Lung (tissue), 12 donors: ENCODE results near the gene RPP25L. TPM values are rescaled to one million over a fixed set of nuclear protein-coding genes. Genes with fewer than 3 reads are reported as not detected.

Experiments
- ATAC-seq: fragments of 200-7000 bp; cut with Tn5 transposase; one replicate; pipeline ENCODE4 v1.9.1; 2020; ENCODE audit warnings: moderate number of reproducible peaks; ENCODE audit not compliant: insufficient read depth, low FRiP score
- DNase-seq, 3 donors: peaks; one replicate each; pipeline ENCODE4 v3.0.0-alpha.2; 2013 to 2017
- H3K27ac ChIP-seq, 2 donors: one replicate each; pipeline ENCODE4 v1.5.1; 2013; ENCODE audit warnings: mild to moderate bottlenecking in 2 of 2, moderate library complexity in 2 of 2, control low read depth in 1 of 2, inconsistent platforms in 1 of 2, low read depth in 1 of 2, low read length in 1 of 2
- H3K27me3 ChIP-seq, 3 donors: one replicate each; pipeline ENCODE4 v1.5.1; 2013; ENCODE audit warnings: low read length in 2 of 3; ENCODE audit not compliant: control insufficient read depth in 3 of 3, insufficient read depth in 3 of 3
- H3K36me3 ChIP-seq, 4 donors: one replicate each; pipeline ENCODE4 v1.5.1; 2013; ENCODE audit warnings: low read length in 4 of 4, mild to moderate bottlenecking in 1 of 4, moderate library complexity in 1 of 4; ENCODE audit not compliant: control insufficient read depth in 4 of 4, insufficient read depth in 4 of 4
- H3K4me1 ChIP-seq, 5 donors: one replicate each; pipeline ENCODE4 v1.5.1; 2013; ENCODE audit warnings: low read length in 5 of 5, mild to moderate bottlenecking in 2 of 5, moderate library complexity in 1 of 5; ENCODE audit not compliant: control insufficient read depth in 5 of 5, insufficient read depth in 5 of 5
- H3K4me3 ChIP-seq: one replicate; pipeline ENCODE4 v1.5.1; 2013; ENCODE audit warnings: mild to moderate bottlenecking, control low read depth, moderate library complexity
- H3K9ac ChIP-seq, 2 donors: one replicate each; pipeline ENCODE4 v1.5.1; 2013; ENCODE audit warnings: low read length in 2 of 2, control low read depth in 1 of 2; ENCODE audit not compliant: insufficient read depth in 1 of 2
- H3K9me3 ChIP-seq, 4 donors: one replicate each; pipeline ENCODE4 v1.5.1; 2013; ENCODE audit warnings: low read length in 3 of 4, mild to moderate bottlenecking in 1 of 4, moderate library complexity in 1 of 4; ENCODE audit not compliant: control insufficient read depth in 4 of 4, insufficient read depth in 3 of 4
- WGBS, 2 donors: extraction: QIAGEN DNeasy Blood & Tissue Kit; methylation state at CpG; one replicate each; pipeline ENCODE4 v1.1.7; 2013; 5-methylcytosine and 5-hydroxymethylcytosine counted together
- polyA plus RNA-seq, 2 donors: library from polyadenylated mRNA; stranded (reverse); fragments of 200-250 nt; gene quantifications; one replicate each; pipeline ENCODE4 v1.2.1, GENCODE V29; 2013
- total RNA-seq, 2 donors: library from RNA; depleted of rRNA in 1 of 2; stranded (reverse); fragments of >200 nt in 1 of 2; gene quantifications; one replicate each; pipeline ENCODE4 v1.2.1, GENCODE V29; 2014 to 2021
- TF ChIP-seq, protein P1 (sequence below): IDR thresholded peaks from 2 replicates; pipeline ENCODE4 v1.5.1; 2012; ENCODE audit warnings: mild to moderate bottlenecking; ENCODE audit errors: control extremely low read depth, extremely low read depth
- donor health status: control.
- donor health status: control.
- donor health status: Bipolar disorder and iron deficiency.
- donor health status: healthy.
- donor health status: DM: yes; HTN: yes; CAD: no.

RPP25L gene
- total and polyA plus RNA-seq, 4 donors = 17.0 to 32.6 (median 25.7) TPM

DNA sequence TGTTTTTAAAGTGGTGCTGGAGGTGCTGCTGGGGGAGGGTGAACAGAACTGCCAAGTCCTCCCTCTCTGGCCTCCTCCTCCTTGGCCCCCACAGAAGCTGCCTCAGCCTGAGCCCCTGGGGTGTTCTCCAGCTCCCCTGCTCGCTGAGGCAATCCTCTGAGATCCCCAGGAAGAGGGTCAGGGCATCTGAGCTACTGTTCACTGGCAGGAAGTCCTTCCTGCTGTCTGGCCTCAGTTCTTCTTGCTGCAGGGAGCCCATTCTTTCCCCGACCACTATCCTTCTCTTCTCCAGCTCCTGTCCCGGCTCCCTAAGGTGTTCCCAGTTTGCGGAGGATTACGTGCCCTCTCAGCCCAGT lies 32.1 kb downstream of the RPP25L start:
- H3K9ac ChIP-seq = peak overlapping the region in 1 of 2 donors; percentile 60
- no peak overlapping the region for H3K27ac ChIP-seq
- peaks cover 0 to 2% (median 0%) of the 10 kb centered on the region in 4 donors for H3K9me3 ChIP-seq
- ATAC-seq (no peak), DNase-seq (no peak)
- TF ChIP-seq, protein P1, sequence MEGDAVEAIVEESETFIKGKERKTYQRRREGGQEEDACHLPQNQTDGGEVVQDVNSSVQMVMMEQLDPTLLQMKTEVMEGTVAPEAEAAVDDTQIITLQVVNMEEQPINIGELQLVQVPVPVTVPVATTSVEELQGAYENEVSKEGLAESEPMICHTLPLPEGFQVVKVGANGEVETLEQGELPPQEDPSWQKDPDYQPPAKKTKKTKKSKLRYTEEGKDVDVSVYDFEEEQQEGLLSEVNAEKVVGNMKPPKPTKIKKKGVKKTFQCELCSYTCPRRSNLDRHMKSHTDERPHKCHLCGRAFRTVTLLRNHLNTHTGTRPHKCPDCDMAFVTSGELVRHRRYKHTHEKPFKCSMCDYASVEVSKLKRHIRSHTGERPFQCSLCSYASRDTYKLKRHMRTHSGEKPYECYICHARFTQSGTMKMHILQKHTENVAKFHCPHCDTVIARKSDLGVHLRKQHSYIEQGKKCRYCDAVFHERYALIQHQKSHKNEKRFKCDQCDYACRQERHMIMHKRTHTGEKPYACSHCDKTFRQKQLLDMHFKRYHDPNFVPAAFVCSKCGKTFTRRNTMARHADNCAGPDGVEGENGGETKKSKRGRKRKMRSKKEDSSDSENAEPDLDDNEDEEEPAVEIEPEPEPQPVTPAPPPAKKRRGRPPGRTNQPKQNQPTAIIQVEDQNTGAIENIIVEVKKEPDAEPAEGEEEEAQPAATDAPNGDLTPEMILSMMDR = no peak
- WGBS, 2 donors = 71% methylated on average over 5 of the region's 5 CpGs
- H3K4me1 ChIP-seq = peaks cover 0 to 83% (median 24%) of the 10 kb centered on the region in 5 donors
- peaks cover 0 to 51% (median 5%) of the 10 kb centered on the region in 3 donors for H3K27me3 ChIP-seq
- H3K36me3 ChIP-seq = no peaks in the 10 kb centered on the region
- no peak overlapping the region for H3K4me3 ChIP-seq

DNA sequence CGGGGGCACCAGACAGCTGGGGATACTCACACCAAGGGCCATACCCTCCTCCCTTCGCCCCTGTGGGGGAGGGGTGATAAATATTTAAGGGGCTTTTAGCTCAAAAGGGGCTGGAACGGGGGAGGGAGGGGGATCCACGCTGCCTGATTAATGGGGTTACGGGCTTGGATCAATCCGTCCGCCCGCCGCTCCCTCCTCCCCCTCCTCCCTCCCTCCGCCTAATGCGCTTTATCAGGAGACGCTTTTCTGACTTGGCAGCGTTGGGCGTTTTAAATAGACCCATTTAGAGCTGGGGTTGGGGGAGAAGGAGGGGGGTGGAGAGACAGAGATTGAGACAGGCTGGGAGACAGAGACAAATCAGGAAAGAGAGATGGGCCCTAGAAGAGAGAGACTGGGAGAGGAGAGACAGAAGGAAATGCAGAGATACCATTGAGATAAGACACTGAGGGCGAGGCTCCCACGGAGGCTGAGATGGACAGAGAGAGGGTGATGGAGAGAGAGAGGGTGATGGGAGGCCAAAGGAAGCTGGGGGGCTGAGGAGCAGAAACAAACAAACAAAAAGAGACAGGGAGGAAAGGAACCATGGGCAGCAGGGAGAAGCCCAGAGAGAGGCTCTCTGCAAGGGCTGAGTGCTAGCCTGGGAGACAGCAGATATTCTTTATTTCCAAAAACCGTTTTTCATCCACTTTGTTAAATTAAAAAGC lies 32.6 kb downstream of the RPP25L start:
- H3K4me1 ChIP-seq = peaks cover 0 to 85% (median 30%) of the 10 kb centered on the region in 5 donors
- H3K27me3 ChIP-seq = peaks cover 0 to 52% (median 5%) of the 10 kb centered on the region in 3 donors
- no peak overlapping the region for H3K4me3 ChIP-seq
- TF ChIP-seq, protein P1 = no peak
- DNase-seq (peak; percentile 86 to 97 (median 95)), ATAC-seq (no peak)
- 7 to 9% methylated on average over 17 of the region's 17 CpGs for WGBS, 2 donors
- H3K27ac ChIP-seq = no peak overlapping the region
- no peaks in the 10 kb centered on the region for H3K36me3 ChIP-seq
- H3K9ac ChIP-seq = peak overlapping the region in 1 of 2 donors; percentile 44
- peaks cover 0 to 2% (median 0%) of the 10 kb centered on the region in 4 donors for H3K9me3 ChIP-seq

DNA sequence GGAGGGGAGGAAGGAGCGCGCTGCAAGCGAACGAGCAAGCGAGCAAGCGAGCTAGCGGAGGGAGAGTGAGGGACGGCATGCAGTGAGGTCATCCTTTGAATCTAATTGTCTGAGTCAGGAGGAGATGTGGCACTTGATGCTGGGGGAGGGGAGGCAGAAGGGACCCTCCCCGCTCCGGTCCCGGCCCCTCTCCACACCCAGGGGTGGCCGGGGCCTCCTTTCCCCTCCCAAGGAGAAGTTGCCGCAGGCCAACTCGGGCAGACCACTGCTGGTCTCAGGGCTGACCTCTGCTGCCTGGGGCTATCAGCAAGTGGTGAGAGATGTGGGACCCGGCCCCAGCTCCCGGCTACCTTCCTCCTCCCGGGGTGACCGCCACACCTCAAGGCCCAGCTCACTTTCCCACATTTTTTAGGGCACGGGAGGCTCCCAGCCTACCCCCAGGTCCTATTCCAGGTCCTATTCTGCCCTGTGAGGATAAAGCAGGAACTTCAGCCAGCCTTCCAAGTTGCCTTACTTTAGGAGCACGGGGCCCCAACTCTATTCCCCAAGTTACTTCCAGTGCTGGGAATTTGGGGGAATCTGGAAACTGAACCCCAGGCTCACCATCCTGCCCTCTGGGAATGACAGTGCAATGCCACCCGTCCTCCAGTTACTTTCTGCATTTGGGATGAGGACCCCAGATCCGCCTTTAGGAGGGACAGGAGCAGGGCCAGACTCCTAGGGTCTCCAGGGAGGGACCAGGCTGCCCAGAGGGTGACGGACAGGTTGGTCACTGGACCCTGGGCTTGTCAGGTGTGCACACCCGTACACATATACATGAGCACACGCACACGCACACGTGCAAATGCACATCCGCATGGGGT lies 33.4 kb downstream of the RPP25L start:
- peak; percentile 78 to 86 (median 83) for DNase-seq
- Histone ChIP-seq H3K27me3 (peaks cover 2 to 48% (median 5%) of the 10 kb centered on the region in 3 donors), H3K4me3 (no peak overlapping the region), H3K4me1 (peaks cover 0 to 83% (median 32%) of the 10 kb centered on the region in 5 donors), H3K9ac (peak overlapping the region in 1 of 2 donors; percentile 29), H3K27ac (no peak overlapping the region), H3K9me3 (peaks cover 0 to 2% (median 0%) of the 10 kb centered on the region in 4 donors), H3K36me3 (no peaks in the 10 kb centered on the region)
- WGBS, 2 donors = 10 to 12% methylated on average over 23 to 28 of the region's 28 CpGs
- TF ChIP-seq, protein P1 = no peak
- ATAC-seq = no peak
